H1 (cell line): ENCODE measurements around the gene MAPK1. TPM values are rescaled to one million over a fixed set of nuclear protein-coding genes. Genes with fewer than 3 reads are reported as not detected.
"Not testable (repeated sequence)": the region's sequence is repeated elsewhere in the genome, so short reads cannot be mapped to it uniquely, and the experiment has no call there.

Experiments used
- CTCF ChIA-PET: fragments of 300-600 bp; sonication (Branson Sonifier 250); formaldehyde crosslinking; loops from one replicate; lab custom pipeline; 2021; ENCODE audit not compliant: partially characterized antibody; lab: Charles Lee
- POLR2A ChIA-PET: fragments of 300-600 bp; sonication (Branson Sonifier 250); formaldehyde crosslinking; loops from one replicate; lab custom pipeline; 2021; ENCODE audit warnings: inconsistent platforms; ENCODE audit not compliant: partially characterized antibody; lab: Charles Lee
- DNase-seq, 2 experiments: peaks; one replicate each; pipeline versions ENCODE4 v3.0.0 to v3.0.0-alpha.2; 2010 to 2022; ENCODE audit warnings: low spot score in 2 of 2, low read depth in 1 of 2, mixed read lengths in 1 of 2
- FAIRE-seq: peaks from 2 replicates; lab custom pipeline; 2011; peaks lifted over from hg19 to GRCh38; lab: Jason Lieb, UNC
- H2AFZ ChIP-seq: 2 replicates; pipeline ENCODE4 v1.8.1; 2012; ENCODE audit warnings: low read length, inconsistent platforms
- H2AK5ac ChIP-seq: 2 replicates; pipeline ENCODE4 v1.6.1; 2013; ENCODE audit warnings: low read depth, low read length
- H2BK120ac ChIP-seq: replicated peaks from 2 replicates; pipeline ENCODE3; 2013; ENCODE audit warnings: low read depth, low read length, inconsistent platforms
- H2BK12ac ChIP-seq: 2 replicates; pipeline ENCODE4 v1.6.1; 2013; ENCODE audit warnings: low read depth, low read length
- H2BK15ac ChIP-seq: 2 replicates; pipeline ENCODE4 v1.6.1; 2013; ENCODE audit warnings: low read length
- H2BK20ac ChIP-seq: 2 replicates; pipeline ENCODE4 v1.6.1; 2013; ENCODE audit warnings: low read length
- H2BK5ac ChIP-seq: 2 replicates; pipeline ENCODE4 v1.6.1; 2013; ENCODE audit warnings: low read depth, low read length
- H3K14ac ChIP-seq: 2 replicates; pipeline ENCODE4 v1.6.1; 2013; ENCODE audit warnings: inconsistent platforms; ENCODE audit not compliant: insufficient read length
- H3K18ac ChIP-seq: 2 replicates; pipeline ENCODE4 v1.6.1; 2013; ENCODE audit warnings: low read length; ENCODE audit errors: extremely low read depth
- H3K23ac ChIP-seq: 2 replicates; pipeline ENCODE4 v1.6.1; 2013; ENCODE audit warnings: inconsistent platforms; ENCODE audit not compliant: insufficient read length
- H3K23me2 ChIP-seq: 2 replicates; pipeline ENCODE4 v1.6.1; 2013; ENCODE audit warnings: low read depth, low read length
- H3K27ac ChIP-seq: 2 replicates; pipeline ENCODE4 v1.6.1; 2011; ENCODE audit warnings: low read depth, low read length, inconsistent platforms
- H3K27me3 ChIP-seq, 4 experiments: replicated peaks in 1 of 4; 1 replicate in 1 of 4; 2 replicates in 3 of 4; pipeline versions ENCODE4 v1.6.1 to v1.8.1; 2011 to 2013; ENCODE audit warnings: low read length in 3 of 4, mild to moderate bottlenecking in 3 of 4, inconsistent platforms in 2 of 4, mixed read lengths in 2 of 4, moderate library complexity in 1 of 4; ENCODE audit not compliant: control insufficient read depth in 3 of 4, insufficient read depth in 3 of 4; ENCODE audit errors: extremely low read depth in 1 of 4
- H3K36me3 ChIP-seq, 4 experiments: 2 replicates each; pipeline versions ENCODE4 v1.6.1 to v1.8.1; 2011 to 2013; ENCODE audit warnings: mild to moderate bottlenecking in 4 of 4, low read length in 3 of 4, moderate library complexity in 2 of 4, control low read depth in 1 of 4, inconsistent platforms in 1 of 4; ENCODE audit not compliant: insufficient read depth in 4 of 4, control insufficient read depth in 2 of 4
- H3K4ac ChIP-seq: replicated peaks from 2 replicates; pipeline ENCODE3; 2013; ENCODE audit warnings: low read length, low read depth, mixed read lengths, inconsistent platforms; ENCODE audit not compliant: insufficient read length
- H3K4me1 ChIP-seq, 4 experiments: replicated peaks in 1 of 4; 1 replicate in 1 of 4; 2 replicates in 3 of 4; pipeline versions ENCODE4 v1.6.1 to v1.8.1; 2011 to 2013; ENCODE audit warnings: low read length in 3 of 4, inconsistent platforms in 2 of 4, mixed read lengths in 1 of 4; ENCODE audit not compliant: insufficient read depth in 4 of 4, control insufficient read depth in 3 of 4
- H3K4me2 ChIP-seq, 2 experiments: 2 replicates each; pipeline versions ENCODE4 v1.6.1 to v1.8.1; 2011 to 2013; ENCODE audit warnings: low read depth in 2 of 2, low read length in 2 of 2, control low read depth in 1 of 2, inconsistent platforms in 1 of 2, mild to moderate bottlenecking in 1 of 2; ENCODE audit not compliant: insufficient read depth in 1 of 2
- H3K4me3 ChIP-seq, 4 experiments: fragments of 200-600, 300-600 bp in 1 of 4; sonication (generic), shearing (Covaris generic), sonication (Bioruptor Twin) in 1 of 4; 2 replicates each; pipeline versions ENCODE4 v1.5.1 to v1.8.1; 2011 to 2016; ENCODE audit warnings: low read length in 4 of 4, low read depth in 3 of 4, control low read depth in 2 of 4, inconsistent platforms in 2 of 4, mild to moderate bottlenecking in 2 of 4, mixed read lengths in 1 of 4, moderate library complexity in 1 of 4; ENCODE audit not compliant: insufficient read depth in 2 of 4; ENCODE audit errors: extremely low read depth in 1 of 4
- H3K56ac ChIP-seq: replicated peaks from 2 replicates; pipeline ENCODE3; 2013; ENCODE audit warnings: low read depth, mild to moderate bottlenecking, mixed read lengths, low read length, inconsistent platforms; ENCODE audit not compliant: insufficient read length
- H3K79me1 ChIP-seq: 2 replicates; pipeline ENCODE4 v1.6.1; 2013; ENCODE audit warnings: low read depth, low read length, control low read depth
- H3K79me2 ChIP-seq, 2 experiments: 2 replicates each; pipeline versions ENCODE4 v1.6.1 to v1.8.1; 2012 to 2013; ENCODE audit warnings: low read length in 2 of 2, mild to moderate bottlenecking in 2 of 2, inconsistent platforms in 1 of 2; ENCODE audit not compliant: insufficient read depth in 2 of 2, control insufficient read depth in 1 of 2
- H3K9ac ChIP-seq, 4 experiments: replicated peaks in 1 of 4; 1 replicate in 1 of 4; 2 replicates in 3 of 4; pipeline versions ENCODE4 v1.6.1 to v1.8.1; 2011 to 2013; ENCODE audit warnings: low read depth in 3 of 4, low read length in 3 of 4, control low read depth in 2 of 4, mild to moderate bottlenecking in 2 of 4, moderate library complexity in 2 of 4, inconsistent platforms in 1 of 4; ENCODE audit errors: extremely low read depth in 1 of 4
- H3K9me3 ChIP-seq, 2 experiments: 2 replicates each; pipeline versions ENCODE4 v1.6.1 to v1.8.1; 2012 to 2013; ENCODE audit warnings: mild to moderate bottlenecking in 2 of 2, moderate library complexity in 2 of 2, control low read depth in 1 of 2, inconsistent platforms in 1 of 2, low read depth in 1 of 2, low read length in 1 of 2, mixed read lengths in 1 of 2; ENCODE audit not compliant: insufficient read depth in 2 of 2
- H4K20me1 ChIP-seq, 2 experiments: replicated peaks in 1 of 2; 2 replicates each; pipeline versions ENCODE3 to v1.8.1; 2011 to 2013; ENCODE audit warnings: inconsistent platforms in 2 of 2, low read length in 2 of 2, mild to moderate bottlenecking in 1 of 2; ENCODE audit not compliant: insufficient read depth in 2 of 2, control insufficient read depth in 1 of 2
- H4K5ac ChIP-seq: 2 replicates; pipeline ENCODE4 v1.6.1; 2013; ENCODE audit warnings: low read length, low read depth, mixed read lengths, inconsistent platforms; ENCODE audit not compliant: insufficient read length
- H4K8ac ChIP-seq: 2 replicates; pipeline ENCODE4 v1.8.0; 2013; ENCODE audit warnings: mild to moderate bottlenecking, moderate library complexity, low read length, inconsistent platforms; ENCODE audit not compliant: insufficient read depth; ENCODE audit errors: extremely low read depth
- H4K91ac ChIP-seq: replicated peaks from 2 replicates; pipeline ENCODE3; 2013; ENCODE audit warnings: low read length, mixed read lengths, inconsistent platforms; ENCODE audit not compliant: insufficient read length
- WGBS, 2 experiments: shearing (Covaris generic) in 1 of 2; methylation state at CpG; one replicate each; pipeline versions ENCODE4 v1.1.6 to v1.1.7; 2013 to 2015; ENCODE audit warnings: low lambda C conversion rate in 2 of 2, mixed read lengths in 2 of 2, inconsistent platforms in 1 of 2, low coverage in 1 of 2, missing lambda C conversion rate in 1 of 2; ENCODE audit not compliant: insufficient replicate concordance in 2 of 2, insufficient coverage in 1 of 2, insufficient read length in 1 of 2; ENCODE audit errors: extremely low coverage in 1 of 2, missing lambda C conversion rate in 1 of 2; 5-methylcytosine and 5-hydroxymethylcytosine counted together
- polyA plus RNA-seq, 7 experiments: library from polyadenylated mRNA; depleted of rRNA in 3 of 7; stranded (reverse) in 5 of 7; unstranded in 2 of 7; fragments of >200 nt in 5 of 7; fragments of 200-250 nt in 2 of 7; gene quantifications; 1 replicate in 5 of 7; 2 replicates in 1 of 7; 4 replicates in 1 of 7; pipeline versions ENCODE4 v1.2.1 to v1.2.3, GENCODE V29; 2011 to 2013; ENCODE audit warnings: missing spikeins in 2 of 7, mixed read lengths in 2 of 7
- total RNA-seq: library from RNA; stranded (reverse); fragmentation: NEBNext Ultra II Directional; extraction: Animal tissue kit (Norgen Biotek cat#: 25700); gene quantifications from 2 replicates; pipeline ENCODE4 v1.2.1, GENCODE V29; 2021

Gene MAPK1
- total and polyA plus RNA-seq, 2 of the 8 experiments (the other 6 are each of a cell fraction or from before 2014, with no cell fraction given) = 28.1 to 101 TPM

- not testable (repeated sequence) for FAIRE-seq, H3K9ac ChIP-seq, H2BK120ac ChIP-seq, H2BK20ac ChIP-seq, H3K4me2 ChIP-seq, H3K56ac ChIP-seq, H2AK5ac ChIP-seq, H3K14ac ChIP-seq, H2BK15ac ChIP-seq, H4K5ac ChIP-seq, H3K27me3 ChIP-seq, H3K4ac ChIP-seq, H2AFZ ChIP-seq, H2BK5ac ChIP-seq, H3K4me1 ChIP-seq, H3K4me3 ChIP-seq, H2BK12ac ChIP-seq, H3K27ac ChIP-seq, H3K9me3 ChIP-seq, H4K91ac ChIP-seq, H3K23me2 ChIP-seq, H3K79me1 ChIP-seq, H3K36me3 ChIP-seq, H4K8ac ChIP-seq, H3K23ac ChIP-seq, H3K18ac ChIP-seq, DNase-seq
- peaks cover 2 to 89% of the 10 kb centered on the region in 2 experiments for H3K79me2 ChIP-seq
- H4K20me1 ChIP-seq = peaks cover 12 to 18% of the 10 kb centered on the region in 2 experiments
- ChIA-PET CTCF (interaction anchor here (2.4 kb wide), 1 partner anchor 117 kb away, joined by 5 read pairs; the partner anchor contains the start of gene PPM1F), POLR2A (interaction anchor here (0.7 to 1.1 kb wide), 3 partner anchors 43 to 218 kb away, joined by 3 read pairs; no protein-coding TSS in a partner anchor)
- 94% methylated on average over 14 of the region's 15 CpGs; no CpG with 5 or more reads in 1 of the 2 experiments for WGBS, 2 experiments
Observed at GRCh38 chr22:21836486-21836885, 31.0 kb downstream of the MAPK1 start.
